Prostate gland (tissue), 2 donors: ENCODE measurements around the gene C9orf152.

Source experiments
- POLR2AphosphoS5 ChIP-seq: sonication (generic); formaldehyde crosslinking; IDR thresholded peaks from one replicate; pipeline ENCODE4 v1.6.1; 2017; ENCODE audit warnings: antibody characterized with exemption
- TF ChIP-seq, protein P1 (sequence below), 4 experiments: fragments of 200-600 bp in 2 of 4; fragments of 450-650 bp in 2 of 4; sonication (generic) in 2 of 4; IDR thresholded peaks; 1 replicate in 3 of 4; 2 replicates in 1 of 4; pipeline ENCODE4 v1.5.1; 2016 to 2019; ENCODE audit warnings: antibody characterized with exemption in 4 of 4, mild to moderate bottlenecking in 2 of 4, moderate library complexity in 2 of 4

GRCh38 chr9:110157823-110158664 is 49.9 kb downstream of the C9orf152 start:
- TF ChIP-seq, protein P1, sequence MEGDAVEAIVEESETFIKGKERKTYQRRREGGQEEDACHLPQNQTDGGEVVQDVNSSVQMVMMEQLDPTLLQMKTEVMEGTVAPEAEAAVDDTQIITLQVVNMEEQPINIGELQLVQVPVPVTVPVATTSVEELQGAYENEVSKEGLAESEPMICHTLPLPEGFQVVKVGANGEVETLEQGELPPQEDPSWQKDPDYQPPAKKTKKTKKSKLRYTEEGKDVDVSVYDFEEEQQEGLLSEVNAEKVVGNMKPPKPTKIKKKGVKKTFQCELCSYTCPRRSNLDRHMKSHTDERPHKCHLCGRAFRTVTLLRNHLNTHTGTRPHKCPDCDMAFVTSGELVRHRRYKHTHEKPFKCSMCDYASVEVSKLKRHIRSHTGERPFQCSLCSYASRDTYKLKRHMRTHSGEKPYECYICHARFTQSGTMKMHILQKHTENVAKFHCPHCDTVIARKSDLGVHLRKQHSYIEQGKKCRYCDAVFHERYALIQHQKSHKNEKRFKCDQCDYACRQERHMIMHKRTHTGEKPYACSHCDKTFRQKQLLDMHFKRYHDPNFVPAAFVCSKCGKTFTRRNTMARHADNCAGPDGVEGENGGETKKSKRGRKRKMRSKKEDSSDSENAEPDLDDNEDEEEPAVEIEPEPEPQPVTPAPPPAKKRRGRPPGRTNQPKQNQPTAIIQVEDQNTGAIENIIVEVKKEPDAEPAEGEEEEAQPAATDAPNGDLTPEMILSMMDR (IDR thresholded peaks at IDR 0.05): no peak
- no peak for TF ChIP-seq POLR2AphosphoS5
